HG02642 (cell line): ENCODE measurements around the gene SMARCA1.

Experiments
- ATAC-seq: cut with Tn5 transposase; IDR thresholded peaks from one replicate; pipeline ENCODE4 v1.9.1; 2021; ENCODE audit warnings: mild to moderate bottlenecking; ENCODE audit not compliant: unreplicated experiment, poor library complexity

Gene SMARCA1

GRCh38 chrX:129530410-129530809 lies 7.1 kb upstream of the SMARCA1 start:
- ATAC-seq = no peak

- no peak for ATAC-seq
These were observed 6.5 kb upstream of the SMARCA1 start for GRCh38 chrX:129529685-129530281.

- ATAC-seq = no peak
These were observed 2.6 kb upstream of the SMARCA1 start for GRCh38 chrX:129525896-129526295.

- ATAC-seq = no peak
These were observed 1.9 kb upstream of the SMARCA1 start for GRCh38 chrX:129525162-129525561.

- no peak for ATAC-seq
These were observed 1.1 kb upstream of the SMARCA1 start for GRCh38 chrX:129524250-129524850.

- no peak for ATAC-seq
These were observed 859 bp downstream of the SMARCA1 start for GRCh38 chrX:129522184-129523078.

GRCh38 chrX:129520151-129520550 lies 3.1 kb downstream of the SMARCA1 start:
- no peak for ATAC-seq

GRCh38 chrX:129516402-129516801 lies 6.9 kb downstream of the SMARCA1 start:
- no peak for ATAC-seq

- no peak for ATAC-seq
These were observed 10.9 kb downstream of the SMARCA1 start for GRCh38 chrX:129512409-129512808.

- no peak for ATAC-seq
These were observed 11.6 kb downstream of the SMARCA1 start for GRCh38 chrX:129511689-129512088.

GRCh38 chrX:129510331-129510730 lies 13.0 kb downstream of the SMARCA1 start:
- no peak for ATAC-seq

- no peak for ATAC-seq
These were observed 26.0 kb downstream of the SMARCA1 start for GRCh38 chrX:129497146-129497843.

- ATAC-seq = no peak
These were observed 26.7 kb downstream of the SMARCA1 start for GRCh38 chrX:129496625-129497024.

- ATAC-seq = no peak
These were observed 27.4 kb downstream of the SMARCA1 start for GRCh38 chrX:129495900-129496299.

GRCh38 chrX:129494887-129495286 lies 28.4 kb downstream of the SMARCA1 start:
- ATAC-seq = no peak

GRCh38 chrX:129493643-129494042 lies 29.6 kb downstream of the SMARCA1 start:
- ATAC-seq = no peak

GRCh38 chrX:129490330-129490729 lies 33.0 kb downstream of the SMARCA1 start:
- no peak for ATAC-seq

GRCh38 chrX:129488359-129488758 lies 34.9 kb downstream of the SMARCA1 start:
- no peak for ATAC-seq

- no peak for ATAC-seq
These were observed 42.4 kb downstream of the SMARCA1 start for GRCh38 chrX:129480889-129481288.

- ATAC-seq = no peak
These were observed 44.8 kb downstream of the SMARCA1 start for GRCh38 chrX:129478516-129478915.

- no peak for ATAC-seq
These were observed 51.2 kb downstream of the SMARCA1 start for GRCh38 chrX:129472116-129472515.
